Measurements from ENCODE around the gene TRMT2B.
A peak's percentile ranks its signal among the peaks of the same experiment; 100 is the strongest.
"Not testable (repeated sequence)": the region's sequence is repeated elsewhere in the genome, so short reads cannot be mapped to it uniquely, and the experiment has no call there.

TRMT2B gene

GRCh38 chrX:100999451-100999850 is 52.5 kb downstream of the TRMT2B start:
- TF ChIP-seq, protein P1, sequence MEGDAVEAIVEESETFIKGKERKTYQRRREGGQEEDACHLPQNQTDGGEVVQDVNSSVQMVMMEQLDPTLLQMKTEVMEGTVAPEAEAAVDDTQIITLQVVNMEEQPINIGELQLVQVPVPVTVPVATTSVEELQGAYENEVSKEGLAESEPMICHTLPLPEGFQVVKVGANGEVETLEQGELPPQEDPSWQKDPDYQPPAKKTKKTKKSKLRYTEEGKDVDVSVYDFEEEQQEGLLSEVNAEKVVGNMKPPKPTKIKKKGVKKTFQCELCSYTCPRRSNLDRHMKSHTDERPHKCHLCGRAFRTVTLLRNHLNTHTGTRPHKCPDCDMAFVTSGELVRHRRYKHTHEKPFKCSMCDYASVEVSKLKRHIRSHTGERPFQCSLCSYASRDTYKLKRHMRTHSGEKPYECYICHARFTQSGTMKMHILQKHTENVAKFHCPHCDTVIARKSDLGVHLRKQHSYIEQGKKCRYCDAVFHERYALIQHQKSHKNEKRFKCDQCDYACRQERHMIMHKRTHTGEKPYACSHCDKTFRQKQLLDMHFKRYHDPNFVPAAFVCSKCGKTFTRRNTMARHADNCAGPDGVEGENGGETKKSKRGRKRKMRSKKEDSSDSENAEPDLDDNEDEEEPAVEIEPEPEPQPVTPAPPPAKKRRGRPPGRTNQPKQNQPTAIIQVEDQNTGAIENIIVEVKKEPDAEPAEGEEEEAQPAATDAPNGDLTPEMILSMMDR (IDR thresholded peaks at IDR 0.05; ENCODE audit: control insufficient read depth, insufficient read depth, low read depth, low read length, missing control alignments), result no peak
- no peak for DNase-seq (ENCODE audit: low read depth)
- H3K4me3 ChIP-seq (ENCODE audit: control insufficient read depth, low read depth, low read length), result no peak overlapping the region

DNA sequence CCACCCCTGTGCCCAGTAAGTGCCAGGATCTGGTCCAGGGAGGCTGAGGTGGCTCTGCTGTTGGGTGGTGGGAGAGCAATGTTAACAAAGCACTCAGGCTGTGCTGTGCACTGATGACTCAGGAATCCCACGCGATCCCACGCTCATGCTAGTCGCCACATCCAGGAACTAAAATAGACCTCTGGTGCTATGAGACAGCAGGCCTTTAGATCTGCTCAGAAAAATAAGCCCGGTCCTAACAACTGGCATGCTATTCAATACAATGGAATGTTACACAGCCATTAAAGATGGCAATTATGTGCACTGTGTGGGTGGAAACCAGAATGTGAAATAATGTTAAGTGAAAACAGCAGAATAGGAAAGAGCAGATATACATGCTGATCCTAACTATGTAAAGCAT is 56.4 kb downstream of the TRMT2B start:
- DNase-seq (ENCODE audit: low read depth), result peak; percentile 68
- TF ChIP-seq, protein P1 (IDR thresholded peaks at IDR 0.05; ENCODE audit: control insufficient read depth, insufficient read depth, low read depth, low read length, missing control alignments), result no peak
- no peak overlapping the region for H3K4me3 ChIP-seq (ENCODE audit: control insufficient read depth, low read depth, low read length)

- no peak for DNase-seq (ENCODE audit: low read depth)
- H3K4me3 ChIP-seq (ENCODE audit: control insufficient read depth, low read depth, low read length), result no peak overlapping the region
- TF ChIP-seq, protein P1 (IDR thresholded peaks at IDR 0.05; ENCODE audit: control insufficient read depth, insufficient read depth, low read depth, low read length, missing control alignments), result no peak
These were observed 57.3 kb downstream of the TRMT2B start for GRCh38 chrX:100994352-100995281.

- no peak for DNase-seq (ENCODE audit: low read depth)
- TF ChIP-seq, protein P1 (IDR thresholded peaks at IDR 0.05; ENCODE audit: control insufficient read depth, insufficient read depth, low read depth, low read length, missing control alignments), result no peak
These were observed 61.8 kb downstream of the TRMT2B start for GRCh38 chrX:100990139-100990538.

GRCh38 chrX:100984818-100985217 is 67.1 kb downstream of the TRMT2B start:
- TF ChIP-seq, protein P1 (IDR thresholded peaks at IDR 0.05; ENCODE audit: control insufficient read depth, insufficient read depth, low read depth, low read length, missing control alignments), result no peak

More at GRCh38 chrX:100990139-100990538, 61.8 kb downstream of the TRMT2B start:
- no peak overlapping the region for H3K4me3 ChIP-seq (ENCODE audit: control insufficient read depth, low read depth, low read length)

DNA sequence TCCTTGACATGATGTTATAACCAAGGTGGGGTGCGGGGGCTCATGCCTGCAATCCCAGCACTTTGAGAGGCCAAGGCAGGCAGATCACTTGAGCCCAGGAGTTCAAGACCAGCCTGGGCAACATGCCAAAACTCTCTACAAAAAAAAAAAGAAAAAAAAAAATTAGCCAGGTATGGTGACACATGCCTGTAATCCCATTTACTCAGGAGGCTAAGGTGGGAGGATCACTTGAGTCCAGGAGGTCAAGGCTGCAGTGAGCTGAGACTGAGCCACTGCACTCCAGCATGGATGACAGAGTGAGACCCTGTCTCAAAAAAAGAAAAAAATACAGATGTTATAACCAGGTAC is 70.4 kb downstream of the TRMT2B start:
- not testable (repeated sequence) for H3K4me3 ChIP-seq (ENCODE audit: control insufficient read depth, low read depth, low read length); DNase-seq (ENCODE audit: low read depth)

More at GRCh38 chrX:100984818-100985217, 67.1 kb downstream of the TRMT2B start:
- H3K4me3 ChIP-seq (ENCODE audit: control insufficient read depth, low read depth, low read length), result no peak overlapping the region
- DNase-seq (ENCODE audit: low read depth), result no peak

All from AG09309 (cell line).